ENCODE measurements around the gene CCDC126. TPM values are rescaled to one million over a fixed set of nuclear protein-coding genes. Genes with fewer than 3 reads are reported as not detected.
"Not testable (repeated sequence)": the region's sequence is repeated elsewhere in the genome, so short reads cannot be mapped to it uniquely, and the experiment has no call there.

CCDC126 gene
- 10 to 100 TPM; 11.2 to 22.9 (median 18.1) TPM for polyA plus RNA-seq (ENCODE audit: insufficient read length in 4 of 4)

DNA sequence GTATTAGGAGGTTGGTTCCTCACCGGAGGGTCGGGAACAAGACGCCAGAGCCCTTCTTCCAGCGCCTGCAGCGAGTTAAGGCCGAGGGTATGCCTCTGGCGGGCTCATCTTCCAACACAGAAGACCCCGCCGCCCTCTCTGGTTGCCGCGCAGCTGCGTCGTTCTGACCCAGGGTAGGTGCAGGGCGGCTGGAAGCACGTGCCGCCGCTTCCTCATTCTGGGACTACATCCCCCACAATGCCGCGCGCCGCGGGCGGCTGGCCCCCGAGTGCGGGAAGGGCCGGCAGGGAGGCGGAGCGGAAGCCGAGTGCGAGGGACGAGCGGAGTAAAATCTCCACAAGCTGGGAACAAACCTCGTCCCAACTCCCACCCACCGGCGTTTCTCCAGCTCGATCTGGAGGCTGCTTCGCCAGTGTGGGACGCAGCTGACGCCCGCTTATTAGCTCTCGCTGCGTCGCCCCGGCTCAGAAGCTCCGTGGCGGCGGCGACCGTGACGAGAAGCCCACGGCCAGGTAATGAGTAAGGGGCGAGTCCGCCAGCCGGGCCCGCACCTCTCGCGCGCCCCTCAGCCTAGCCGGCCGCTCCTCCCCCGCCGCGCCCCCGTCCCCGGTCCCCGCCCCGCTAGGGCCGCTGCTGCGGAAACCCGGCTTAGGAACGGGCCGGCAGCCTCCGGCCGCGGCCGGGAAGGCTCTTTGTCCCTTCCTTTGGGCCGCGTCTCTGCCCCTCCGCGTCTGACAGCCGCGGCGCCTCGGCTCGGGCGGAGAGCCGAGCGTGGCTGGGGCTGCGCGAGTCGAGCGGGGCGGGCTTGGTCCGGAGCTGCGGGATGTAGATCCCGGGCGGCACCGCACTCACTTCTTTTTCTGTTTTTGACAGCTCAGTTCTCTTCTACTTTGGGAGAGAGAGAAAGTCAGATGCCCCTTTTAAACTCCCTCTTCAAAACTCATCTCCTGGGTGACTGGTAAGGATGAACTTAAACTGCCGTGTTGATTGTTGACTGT is at the start of gene CCDC126:
Gene CCDC126 (plus strand): TSS at position 289 of the 998 bp plus-strand sequence. CDS start 13,934 bp downstream, outside the sequence.
- DNase-seq (ENCODE audit: low read depth in 4 of 4, low spot score in 3 of 4): peak; percentile 86 to 88 (median 88)

GRCh38 chr7:23547662-23548061 is 49.5 kb upstream of the CCDC126 start:
- DNase-seq (ENCODE audit: low read depth in 4 of 4, low spot score in 3 of 4): no peak

DNA sequence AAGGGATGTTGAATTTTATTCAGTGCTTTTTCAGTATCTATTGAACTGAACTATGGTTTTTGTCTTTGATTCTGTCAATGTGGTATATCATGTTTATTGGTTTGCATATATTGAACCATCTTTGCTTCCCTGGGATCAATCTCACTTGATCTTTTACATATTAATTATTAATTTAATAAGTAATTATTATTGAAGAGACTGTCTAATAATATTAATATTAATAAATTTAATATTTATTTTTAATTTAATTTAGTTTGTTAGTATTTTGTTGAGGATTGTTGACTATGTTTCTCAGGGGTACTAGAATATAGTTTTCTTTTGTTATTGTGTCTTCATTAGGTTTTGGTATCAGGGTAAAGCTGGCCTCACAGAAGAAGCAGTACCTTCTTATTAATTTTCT is 38.9 kb upstream of the CCDC126 start:
- no peak for DNase-seq (ENCODE audit: low read depth in 4 of 4, low spot score in 3 of 4)

- peak; percentile 47 to 62 (median 53) for DNase-seq (ENCODE audit: low read depth in 4 of 4, low spot score in 3 of 4)
Observed at GRCh38 chr7:23570592-23571200, 26.5 kb upstream of the CCDC126 start.

- DNase-seq (ENCODE audit: low read depth in 4 of 4, low spot score in 3 of 4): not testable (repeated sequence)
Observed at GRCh38 chr7:23581975-23582374, 15.2 kb upstream of the CCDC126 start.

- DNase-seq (ENCODE audit: low read depth in 4 of 4, low spot score in 3 of 4): not testable (repeated sequence)
Observed at GRCh38 chr7:23585304-23585703, 11.9 kb upstream of the CCDC126 start.

- DNase-seq (ENCODE audit: low read depth in 4 of 4, low spot score in 3 of 4): no peak
Observed at GRCh38 chr7:23586159-23586558, 11.0 kb upstream of the CCDC126 start.

DNA sequence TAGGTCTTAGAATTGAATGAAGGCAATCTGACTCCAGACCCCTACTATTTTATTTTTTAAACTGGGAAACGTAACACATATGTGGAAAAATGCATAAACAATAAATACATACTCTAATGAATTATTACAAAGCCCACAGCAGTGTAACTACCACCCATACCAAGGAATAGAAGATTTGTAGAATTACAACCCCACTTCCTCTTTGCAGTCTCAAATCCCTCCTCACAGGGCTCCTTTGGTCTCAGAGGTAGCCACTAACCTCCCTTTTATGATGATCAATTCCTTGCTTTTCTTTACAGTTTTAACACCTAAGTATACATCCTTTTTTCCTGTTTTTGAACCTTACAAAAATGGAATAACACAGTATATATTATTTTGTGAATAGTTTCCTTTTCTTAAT is 6.7 kb upstream of the CCDC126 start:
- no peak for DNase-seq (ENCODE audit: low read depth in 4 of 4, low spot score in 3 of 4)

- DNase-seq (ENCODE audit: low read depth in 4 of 4, low spot score in 3 of 4): no peak
Observed at GRCh38 chr7:23593706-23594105, 3.5 kb upstream of the CCDC126 start.

- no peak for DNase-seq (ENCODE audit: low read depth in 4 of 4, low spot score in 3 of 4)
Observed at GRCh38 chr7:23594879-23595604, 2.1 kb upstream of the CCDC126 start.

GRCh38 chr7:23598296-23598695 is 1.1 kb downstream of the CCDC126 start:
- no peak for DNase-seq (ENCODE audit: low read depth in 4 of 4, low spot score in 3 of 4)

DNA sequence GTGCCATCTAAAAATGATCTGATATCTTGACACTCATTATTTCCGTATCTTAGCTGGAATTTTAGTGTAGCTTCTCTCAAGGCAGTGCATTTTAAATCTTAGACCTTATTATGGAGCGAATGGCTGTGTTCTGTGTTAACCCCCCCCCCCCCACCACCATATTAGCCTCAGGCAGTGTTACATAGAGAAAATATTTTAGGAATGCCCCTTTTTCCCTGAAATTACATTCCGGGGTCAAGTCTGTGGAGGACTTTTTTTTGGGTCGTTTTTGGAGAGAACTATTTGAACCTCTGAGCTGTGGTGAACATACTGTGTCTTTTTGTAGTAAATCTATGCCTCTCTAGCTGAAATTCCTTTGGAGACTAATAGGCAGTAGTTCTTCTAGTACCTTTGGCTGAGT is 3.1 kb downstream of the CCDC126 start:
- no peak for DNase-seq (ENCODE audit: low read depth in 4 of 4, low spot score in 3 of 4)

- DNase-seq (ENCODE audit: low read depth in 4 of 4, low spot score in 3 of 4): no peak
Observed at GRCh38 chr7:23603632-23604295, 6.6 kb downstream of the CCDC126 start.

GRCh38 chr7:23604296-23604640 is 7.1 kb downstream of the CCDC126 start:
- DNase-seq (ENCODE audit: low read depth in 4 of 4, low spot score in 3 of 4): no peak

- DNase-seq (ENCODE audit: low read depth in 4 of 4, low spot score in 3 of 4): no peak
Observed at GRCh38 chr7:23607130-23607529, 9.9 kb downstream of the CCDC126 start.

DNA sequence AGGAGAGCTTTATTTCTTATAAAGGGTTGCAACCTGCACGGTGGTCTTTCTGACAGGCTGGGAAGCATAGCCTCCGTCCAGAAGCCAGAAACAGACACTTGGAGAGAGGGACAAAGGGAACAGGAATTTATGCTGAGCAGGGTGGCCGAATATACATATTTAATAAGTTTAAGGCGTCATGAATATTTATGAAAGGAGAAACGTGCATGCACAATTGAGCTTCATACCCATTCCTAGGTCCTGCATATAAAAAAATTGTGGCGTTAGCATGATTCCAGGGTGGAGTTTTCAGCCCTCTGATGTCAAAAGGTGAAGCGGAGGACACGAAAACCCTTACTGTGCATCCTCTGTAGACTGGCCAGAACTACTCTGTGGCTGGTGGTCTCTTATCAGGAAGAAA is 10.7 kb downstream of the CCDC126 start:
- no peak for DNase-seq (ENCODE audit: low read depth in 4 of 4, low spot score in 3 of 4)

- no peak for DNase-seq (ENCODE audit: low read depth in 4 of 4, low spot score in 3 of 4)
Observed at GRCh38 chr7:23615331-23615730, 18.1 kb downstream of the CCDC126 start.

GRCh38 chr7:23616593-23616992 is 19.4 kb downstream of the CCDC126 start:
- no peak for DNase-seq (ENCODE audit: low read depth in 4 of 4, low spot score in 3 of 4)

- DNase-seq (ENCODE audit: low read depth in 4 of 4, low spot score in 3 of 4): no peak
Observed at GRCh38 chr7:23617482-23617881, 20.3 kb downstream of the CCDC126 start.

GRCh38 chr7:23618241-23618640 is 21.1 kb downstream of the CCDC126 start:
- no peak for DNase-seq (ENCODE audit: low read depth in 4 of 4, low spot score in 3 of 4)

- DNase-seq (ENCODE audit: low read depth in 4 of 4, low spot score in 3 of 4): no peak
Observed at GRCh38 chr7:23619141-23619540, 22.0 kb downstream of the CCDC126 start.
